Effector memory CD4-positive, alpha-beta T cell (primary cell): Measurements from ENCODE around the gene DQX1.

Experiments
- DNase-seq, 3 donors: peaks; one replicate each; pipeline ENCODE4 v3.0.0-alpha.2; 2020
- H3K27ac ChIP-seq: 2 replicates; pipeline ENCODE4 v1.7.0; 2013; ENCODE audit warnings: mild to moderate bottlenecking, low read length, moderate library complexity; ENCODE audit not compliant: insufficient read depth, poor library complexity, severe bottlenecking
- H3K27me3 ChIP-seq: replicated peaks from 2 replicates; pipeline ENCODE4 v1.7.0; 2013; ENCODE audit warnings: mild to moderate bottlenecking, low read length; ENCODE audit not compliant: insufficient read depth, control insufficient read depth, poor library complexity, severe bottlenecking
- H3K36me3 ChIP-seq: 2 replicates; pipeline ENCODE4 v1.7.0; 2013; ENCODE audit warnings: mild to moderate bottlenecking, low read length, moderate library complexity; ENCODE audit not compliant: control insufficient read depth, insufficient read depth
- H3K4me1 ChIP-seq: 2 replicates; pipeline ENCODE4 v1.7.0; 2013; ENCODE audit warnings: low read length, mild to moderate bottlenecking; ENCODE audit not compliant: control insufficient read depth, insufficient read depth, poor library complexity, severe bottlenecking
- H3K4me3 ChIP-seq: 2 replicates; pipeline ENCODE4 v1.7.0; 2013; ENCODE audit warnings: low read length, low read depth, mild to moderate bottlenecking; ENCODE audit not compliant: insufficient read depth, poor library complexity, severe bottlenecking
- H3K9me3 ChIP-seq: 2 replicates; pipeline ENCODE4 v1.7.0; 2013; ENCODE audit warnings: mild to moderate bottlenecking, low read length, moderate library complexity; ENCODE audit not compliant: control insufficient read depth

The DQX1 gene

GRCh38 chr2:74548285-74548899 lies 22.4 kb upstream of the DQX1 start:
- H3K36me3 ChIP-seq = no peaks in the 10 kb centered on the region
- H3K9me3 ChIP-seq = no peaks in the 10 kb centered on the region
- peak overlapping the region; percentile 46 for H3K4me3 ChIP-seq
- H3K27me3 ChIP-seq = peaks cover 27% of the 10 kb centered on the region
- no peak overlapping the region for H3K27ac ChIP-seq
- peaks cover 5% of the 10 kb centered on the region for H3K4me1 ChIP-seq
- no peak for DNase-seq

GRCh38 chr2:74546004-74546403 lies 20.0 kb upstream of the DQX1 start:
- Histone ChIP-seq H3K4me3 (no peak overlapping the region), H3K4me1 (peaks cover 5% of the 10 kb centered on the region), H3K27me3 (peaks cover 27% of the 10 kb centered on the region), H3K9me3 (no peaks in the 10 kb centered on the region), H3K36me3 (no peaks in the 10 kb centered on the region), H3K27ac (no peak overlapping the region)
- DNase-seq = no peak

GRCh38 chr2:74544634-74545033 lies 18.6 kb upstream of the DQX1 start:
- Histone ChIP-seq H3K36me3 (no peaks in the 10 kb centered on the region), H3K27me3 (peaks cover 24% of the 10 kb centered on the region), H3K4me1 (peaks cover 5% of the 10 kb centered on the region), H3K4me3 (no peak overlapping the region), H3K27ac (no peak overlapping the region), H3K9me3 (no peaks in the 10 kb centered on the region)
- DNase-seq = no peak

GRCh38 chr2:74542978-74543377 lies 16.9 kb upstream of the DQX1 start:
- Histone ChIP-seq H3K36me3 (no peaks in the 10 kb centered on the region), H3K27ac (no peak overlapping the region), H3K27me3 (peaks cover 13% of the 10 kb centered on the region), H3K9me3 (no peaks in the 10 kb centered on the region), H3K4me1 (no peaks in the 10 kb centered on the region), H3K4me3 (no peak overlapping the region)
- DNase-seq = no peak

GRCh38 chr2:74540291-74540690 lies 14.3 kb upstream of the DQX1 start:
- Histone ChIP-seq H3K9me3 (no peaks in the 10 kb centered on the region), H3K4me3 (no peak overlapping the region), H3K4me1 (no peaks in the 10 kb centered on the region), H3K27ac (no peak overlapping the region), H3K27me3 (peaks cover 5% of the 10 kb centered on the region), H3K36me3 (no peaks in the 10 kb centered on the region)
- DNase-seq = no peak

- H3K27me3 ChIP-seq = peaks cover 5% of the 10 kb centered on the region
- no peak overlapping the region for H3K4me3 ChIP-seq
- no peak overlapping the region for H3K27ac ChIP-seq
- no peaks in the 10 kb centered on the region for H3K4me1 ChIP-seq
- H3K9me3 ChIP-seq = no peaks in the 10 kb centered on the region
- no peaks in the 10 kb centered on the region for H3K36me3 ChIP-seq
- DNase-seq = no peak
Observed at GRCh38 chr2:74538881-74539339, 12.9 kb upstream of the DQX1 start.

- Histone ChIP-seq H3K27me3 (peaks cover 5% of the 10 kb centered on the region), H3K9me3 (no peaks in the 10 kb centered on the region), H3K4me3 (no peak overlapping the region), H3K27ac (no peak overlapping the region), H3K36me3 (no peaks in the 10 kb centered on the region), H3K4me1 (no peaks in the 10 kb centered on the region)
- DNase-seq = no peak
Observed at GRCh38 chr2:74537140-74537539, 11.1 kb upstream of the DQX1 start.

GRCh38 chr2:74536166-74536950 lies 10.3 kb upstream of the DQX1 start:
- H3K27ac ChIP-seq = no peak overlapping the region
- DNase-seq = no peak
- peaks cover 5% of the 10 kb centered on the region for H3K27me3 ChIP-seq
- H3K4me1 ChIP-seq = peaks cover under 1% of the 10 kb centered on the region
- H3K9me3 ChIP-seq = no peaks in the 10 kb centered on the region
- no peaks in the 10 kb centered on the region for H3K36me3 ChIP-seq
- H3K4me3 ChIP-seq = no peak overlapping the region

GRCh38 chr2:74535440-74535965 lies 9.5 kb upstream of the DQX1 start:
- H3K27me3 ChIP-seq = peaks cover 5% of the 10 kb centered on the region
- H3K4me3 ChIP-seq = no peak overlapping the region
- H3K9me3 ChIP-seq = no peaks in the 10 kb centered on the region
- peaks cover 9% of the 10 kb centered on the region for H3K4me1 ChIP-seq
- DNase-seq = no peak
- no peak overlapping the region for H3K27ac ChIP-seq
- no peaks in the 10 kb centered on the region for H3K36me3 ChIP-seq

- no peak for DNase-seq
Observed at GRCh38 chr2:74534411-74534810, 8.4 kb upstream of the DQX1 start.

More at GRCh38 chr2:74534411-74534810, 8.4 kb upstream of the DQX1 start:
- no peak overlapping the region for H3K27ac ChIP-seq
- H3K9me3 ChIP-seq = no peaks in the 10 kb centered on the region
- no peak overlapping the region for H3K4me3 ChIP-seq
- H3K4me1 ChIP-seq = peaks cover 11% of the 10 kb centered on the region
- H3K36me3 ChIP-seq = no peaks in the 10 kb centered on the region
- peaks cover 3% of the 10 kb centered on the region for H3K27me3 ChIP-seq
